ENCODE results near the gene ITGAE.
"Not testable (repeated sequence)": the region's sequence is repeated elsewhere in the genome, so short reads cannot be mapped to it uniquely, and the experiment has no call there.

The ITGAE gene

DNA sequence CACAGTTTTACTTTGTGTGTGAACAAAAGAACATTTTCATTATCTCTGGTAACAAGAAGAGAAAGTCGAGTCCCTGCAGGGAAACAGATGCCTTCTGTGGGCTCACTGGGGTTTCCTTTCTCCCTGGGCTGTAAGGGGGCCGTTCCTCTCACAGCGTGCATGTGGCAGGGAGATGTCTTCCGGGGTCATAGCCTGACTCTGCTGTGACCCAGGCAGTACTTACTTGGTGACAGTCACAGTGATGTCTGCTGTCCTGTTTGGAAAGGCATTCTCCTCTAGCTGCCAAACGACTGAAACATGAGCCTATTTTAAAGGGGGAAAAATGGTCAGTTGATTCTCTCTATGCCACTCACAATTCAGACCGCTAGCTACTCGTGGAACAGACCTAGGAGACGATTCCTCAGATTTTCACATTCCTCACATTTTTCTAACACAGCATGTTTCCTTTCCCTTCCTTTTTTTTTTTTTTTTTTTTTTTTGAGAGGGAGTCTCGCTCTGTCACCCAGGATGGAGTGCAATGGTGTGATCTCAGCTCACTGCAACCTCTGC lies 70.0 kb downstream of the ITGAE start:
- DNase-seq = no peak

DNA sequence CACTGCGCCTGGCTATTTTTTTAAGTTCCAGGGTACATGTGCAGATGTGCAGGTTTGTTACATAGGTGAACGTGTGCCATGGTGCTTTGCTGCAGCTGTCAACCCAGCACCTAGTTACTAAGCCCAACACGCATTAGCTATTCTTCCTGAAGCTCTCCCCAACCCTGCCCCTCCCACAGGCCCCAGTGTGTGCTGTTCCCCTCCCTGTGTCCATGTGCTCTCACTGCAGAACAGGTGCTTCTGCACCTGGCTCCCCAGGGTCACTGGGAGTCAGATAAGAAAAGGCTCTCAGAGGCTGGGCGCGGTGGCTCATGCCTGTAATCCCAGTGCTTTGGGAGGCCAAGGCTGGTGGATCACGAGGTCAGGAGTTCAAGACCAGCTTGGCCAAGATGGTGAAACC lies 71.1 kb downstream of the ITGAE start:
- DNase-seq = no peak

DNA sequence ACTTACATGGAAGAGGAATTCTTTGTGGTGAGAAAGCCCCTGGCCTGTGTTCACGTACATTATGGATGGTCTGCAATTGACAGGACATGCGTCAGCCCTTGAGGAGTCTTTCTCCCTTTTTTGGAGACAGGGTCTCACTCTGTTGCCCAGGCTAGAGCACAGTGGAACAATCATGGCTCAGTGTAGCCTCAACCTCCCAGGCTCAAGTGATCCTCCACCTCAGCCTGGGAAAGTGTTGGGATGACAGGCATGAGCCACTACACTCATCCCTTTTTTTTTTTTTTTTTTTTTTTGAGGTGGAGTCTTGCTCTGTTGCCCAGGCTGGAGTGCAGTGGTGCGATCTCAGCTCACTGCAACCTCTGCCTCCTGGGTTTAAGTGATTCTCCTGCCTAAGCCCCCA lies 72.9 kb downstream of the ITGAE start:
- DNase-seq = not testable (repeated sequence)

DNA sequence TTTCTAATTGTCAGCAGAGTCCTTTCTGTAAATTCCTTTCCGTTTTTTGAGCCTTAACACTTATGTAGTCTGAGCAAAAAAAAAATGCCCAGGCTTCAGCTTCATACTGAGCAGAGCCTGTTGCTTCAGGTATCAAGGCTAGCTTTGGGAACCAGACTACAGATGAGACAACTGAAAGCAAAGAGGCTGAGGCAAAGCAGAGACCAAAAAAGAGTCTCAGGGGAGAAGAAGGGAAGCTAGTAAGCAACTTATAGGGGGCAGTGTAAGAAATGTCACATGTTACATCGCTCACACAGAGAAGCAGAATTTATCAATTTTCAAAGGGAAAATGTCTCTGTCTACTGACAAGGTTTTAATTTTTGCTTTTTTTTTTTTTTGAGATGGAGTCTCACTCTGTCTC lies 73.9 kb downstream of the ITGAE start:
- DNase-seq = no peak

DNA sequence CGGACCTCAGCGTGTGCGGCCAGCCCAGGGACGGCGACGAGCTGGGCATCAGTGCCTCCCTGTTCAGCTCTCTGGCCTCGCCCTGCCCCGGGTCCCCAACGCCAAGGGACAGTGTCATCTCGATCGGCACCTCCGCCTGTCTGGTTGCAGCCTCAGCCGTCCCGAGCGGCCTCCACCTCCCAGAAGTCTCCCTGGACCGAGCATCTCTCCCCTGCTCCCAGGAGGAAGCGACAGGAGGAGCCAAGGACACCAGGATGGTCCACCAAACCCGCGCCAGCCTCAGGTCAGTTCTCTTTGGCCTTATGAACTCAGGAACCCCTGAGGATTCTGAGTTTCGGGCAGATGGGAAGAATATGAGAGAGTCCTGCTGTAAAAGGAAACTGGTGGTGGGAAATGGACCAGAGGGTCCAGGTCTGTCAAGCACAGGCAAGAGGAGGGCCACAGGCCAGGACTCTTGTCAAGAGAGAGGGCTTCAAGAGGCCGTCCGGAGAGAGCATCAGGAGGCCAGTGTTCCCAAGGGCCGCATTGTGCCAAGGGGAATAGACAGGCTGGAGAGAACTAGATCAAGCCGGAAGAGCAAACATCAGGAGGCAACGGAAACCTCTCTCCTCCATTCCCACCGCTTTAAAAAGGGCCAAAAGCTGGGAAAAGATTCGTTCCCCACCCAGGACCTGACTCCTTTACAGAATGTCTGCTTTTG lies 76.5 kb downstream of the ITGAE start:
- DNase-seq = no peak

DNA sequence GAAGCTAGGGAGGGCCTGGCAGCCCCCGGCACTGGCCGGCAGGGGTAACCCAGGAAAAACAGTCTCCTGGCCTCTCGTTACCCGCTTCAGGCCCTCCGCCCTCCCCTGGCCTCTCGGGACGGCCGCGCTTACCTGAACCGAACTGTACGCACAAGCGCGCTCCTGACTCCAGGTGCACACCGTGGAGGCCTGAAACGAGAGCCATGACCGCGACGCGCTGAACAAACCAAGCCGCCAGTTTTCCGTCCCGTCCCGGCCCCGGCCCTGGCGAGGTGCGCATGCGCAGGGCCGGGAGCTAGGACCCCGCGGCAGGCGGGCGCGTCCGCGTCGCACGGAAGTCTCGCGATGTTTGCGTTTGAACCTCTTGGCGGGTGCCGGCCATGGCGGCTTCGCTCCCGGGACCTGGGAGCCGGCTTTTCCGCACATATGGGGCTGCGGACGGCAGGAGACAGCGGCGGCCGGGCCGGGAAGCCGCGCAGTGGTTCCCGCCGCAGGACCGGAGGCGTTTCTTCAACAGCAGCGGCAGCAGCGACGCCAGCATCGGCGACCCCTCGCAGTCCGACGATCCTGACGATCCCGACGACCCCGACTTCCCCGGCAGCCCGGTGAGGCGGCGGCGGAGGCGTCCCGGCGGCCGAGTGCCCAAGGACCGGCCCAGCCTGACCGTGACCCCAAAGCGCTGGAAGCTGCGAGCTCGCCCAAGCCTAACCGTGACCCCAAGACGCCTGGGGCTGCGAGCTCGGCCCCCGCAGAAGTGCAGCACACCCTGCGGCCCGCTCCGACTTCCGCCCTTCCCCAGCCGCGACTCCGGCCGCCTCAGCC lies 77.2 kb downstream of the ITGAE start, which contains the start of gene HASPIN:
Gene HASPIN (plus strand): TSS at position 348 of the 822 bp plus-strand sequence. CDS start 33 bp downstream, at position 381.
- peak in 54 of 56 donors; percentile 37 to 90 (median 74) for DNase-seq

DNA sequence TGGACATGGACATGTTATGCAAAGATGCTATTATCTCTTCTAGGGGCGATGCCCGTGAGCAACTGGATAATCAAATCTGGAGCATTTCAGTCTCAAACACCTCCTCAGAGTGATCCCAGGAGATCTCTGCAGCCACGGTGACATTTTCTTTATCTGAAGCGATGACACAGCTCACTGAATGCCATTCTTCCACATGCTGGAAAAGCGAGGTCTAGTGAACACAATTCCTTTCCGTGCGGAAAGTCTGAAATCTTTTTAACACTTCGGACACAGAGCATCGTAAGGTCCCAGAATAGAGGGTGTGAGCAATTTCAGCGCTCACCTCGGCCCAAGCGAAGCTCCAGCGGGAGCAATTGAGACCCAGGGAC lies 77.8 kb downstream of the ITGAE start:
- peak in 1 of 56 donors; percentile 45 for DNase-seq

DNA sequence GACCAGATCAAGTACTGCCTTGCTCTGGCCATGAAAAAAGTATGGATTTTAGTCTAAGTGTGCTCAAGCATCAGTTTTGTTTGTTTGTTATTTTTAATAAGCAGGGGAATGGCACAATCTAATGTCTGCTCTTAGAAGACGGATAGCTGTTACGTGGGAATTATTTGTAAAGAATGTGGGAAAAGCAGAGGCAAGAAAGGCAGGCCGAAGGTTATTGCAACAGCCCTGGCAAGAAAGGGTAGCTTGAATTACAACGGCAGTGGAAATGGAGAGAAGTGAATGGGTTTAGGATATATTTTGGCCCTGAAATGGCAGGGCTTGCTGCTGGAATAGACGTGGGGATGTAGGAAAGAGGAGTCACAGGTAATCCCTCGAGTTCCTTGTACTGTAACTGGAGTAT lies 78.3 kb downstream of the ITGAE start:
- no peak for DNase-seq

DNA sequence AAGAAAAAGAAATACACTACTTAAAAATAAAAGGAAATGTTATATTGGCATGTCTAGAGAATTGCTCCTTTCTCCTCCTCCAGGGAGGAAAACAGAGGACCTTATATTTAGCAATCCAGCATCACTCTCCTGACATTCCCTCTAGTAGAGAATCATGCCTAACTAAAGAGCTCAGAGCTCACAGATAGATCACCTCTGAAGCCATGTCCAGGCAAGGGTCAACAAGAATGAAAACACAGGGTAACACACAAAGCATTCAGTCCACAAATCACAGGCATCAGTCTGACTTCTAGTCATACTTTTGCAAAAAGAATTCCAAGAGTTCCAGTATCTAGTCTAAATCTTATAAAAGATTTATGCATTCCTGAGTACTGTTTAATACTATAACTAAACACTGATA lies 81.7 kb downstream of the ITGAE start:
- DNase-seq = no peak

DNA sequence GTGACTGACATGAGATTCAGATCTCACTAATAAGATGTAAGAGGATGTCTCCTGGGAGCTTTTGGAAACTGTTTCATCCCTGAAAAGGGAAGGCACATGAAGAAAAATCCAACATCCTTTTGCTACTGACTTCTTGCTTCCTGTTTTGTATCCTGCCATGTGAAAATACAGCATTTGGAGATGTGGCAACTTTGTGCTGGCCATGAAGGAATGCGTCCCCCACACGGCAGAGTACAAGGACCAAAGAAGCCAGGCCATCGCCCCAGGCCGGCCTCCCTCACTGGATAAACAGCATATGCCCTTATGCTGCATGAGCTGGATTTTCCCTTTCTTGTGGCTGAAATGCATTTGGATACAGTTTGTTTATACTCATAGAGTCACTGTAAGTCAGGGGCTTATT lies 82.8 kb downstream of the ITGAE start:
- DNase-seq = no peak

DNA sequence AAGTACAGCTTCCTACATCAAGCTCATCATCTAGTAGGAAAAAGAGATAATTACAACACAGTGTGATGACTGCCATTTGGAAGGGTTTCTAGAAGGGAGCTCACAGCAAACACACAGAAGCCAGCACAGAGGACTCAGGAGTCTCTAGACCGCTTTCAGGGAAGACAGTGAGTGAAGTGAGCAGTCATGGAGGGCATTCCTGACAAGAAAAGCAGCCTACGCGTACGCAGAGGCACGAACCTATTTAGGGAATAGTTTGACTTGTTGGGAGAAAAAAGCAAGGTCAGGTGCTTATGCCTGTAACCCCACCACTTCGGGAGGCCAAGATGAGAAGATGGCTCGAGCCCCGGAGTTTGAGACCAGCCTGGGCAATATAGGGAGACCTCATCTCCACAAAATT lies 85.7 kb downstream of the ITGAE start:
- no peak for DNase-seq

DNA sequence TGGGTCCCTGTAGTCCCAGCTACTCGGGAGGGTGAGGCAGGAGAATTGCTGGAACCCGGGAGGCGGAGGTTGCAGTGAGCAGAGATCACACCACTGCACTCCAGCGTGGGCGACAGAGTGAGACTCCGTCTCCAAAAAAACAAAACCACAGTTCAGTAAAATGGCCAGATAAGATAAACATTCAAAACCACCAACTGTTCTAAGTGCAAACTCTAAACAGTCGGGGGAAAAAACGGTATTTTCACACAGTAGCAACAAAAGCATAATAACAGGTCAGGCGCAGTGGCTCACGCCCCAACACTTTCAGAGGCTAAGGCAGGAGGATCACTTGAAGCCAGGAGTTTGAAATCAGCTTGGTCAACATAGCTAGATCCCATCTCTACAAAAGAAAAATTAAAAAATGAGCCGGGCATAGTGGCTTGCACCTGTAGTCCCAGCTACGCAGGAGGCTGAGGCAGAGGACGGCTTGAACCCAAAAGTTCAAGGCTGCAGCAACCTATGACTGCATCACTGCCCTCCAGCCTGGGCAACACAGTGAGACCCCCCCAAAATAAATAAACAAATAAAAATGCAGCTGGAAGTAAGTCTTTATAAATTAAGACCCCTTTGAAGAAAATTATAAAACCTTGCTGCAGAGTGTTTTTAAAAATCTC lies 88.1 kb downstream of the ITGAE start:
- DNase-seq = no peak

DNA sequence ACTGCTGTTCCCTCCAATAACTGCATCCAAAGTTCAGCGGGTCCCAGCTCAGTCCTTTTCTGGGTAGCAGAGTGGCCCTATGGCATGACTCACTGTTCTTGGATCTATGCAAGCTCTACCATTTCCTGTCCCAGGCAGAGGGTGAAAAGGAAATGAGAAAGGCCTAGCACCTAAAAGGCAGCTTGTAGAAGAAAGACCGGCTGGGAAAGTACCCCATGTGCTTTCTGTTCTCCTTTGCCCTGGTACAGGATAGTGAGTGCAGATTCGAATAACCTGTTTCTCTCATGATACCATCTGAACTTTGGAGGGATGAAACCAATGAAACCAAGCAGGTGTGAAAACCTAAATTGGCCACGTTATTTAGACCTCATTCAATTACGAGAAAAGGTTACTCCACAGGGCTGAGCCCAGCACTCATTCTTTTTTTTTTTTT lies 90.0 kb downstream of the ITGAE start:
- no peak for DNase-seq

DNA sequence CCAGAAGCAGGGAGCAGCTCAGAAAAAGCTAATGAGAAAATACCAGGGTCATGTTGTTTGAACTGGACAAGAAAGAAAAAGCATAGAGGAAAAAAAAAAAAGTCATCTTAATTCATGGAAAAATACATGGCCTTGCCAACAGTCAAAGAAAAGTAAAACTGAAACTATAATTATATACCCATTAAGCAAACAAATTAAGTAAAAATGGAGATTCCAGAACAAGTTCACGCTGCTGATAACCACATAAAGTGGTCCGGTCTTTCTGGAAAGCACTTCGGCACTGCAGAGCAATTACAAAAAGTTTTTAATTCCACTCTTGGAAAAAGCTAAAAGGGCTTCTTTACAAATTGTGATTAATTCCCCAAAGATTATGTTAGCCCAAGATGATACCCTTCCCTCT lies 92.6 kb downstream of the ITGAE start:
- no peak for DNase-seq

DNA sequence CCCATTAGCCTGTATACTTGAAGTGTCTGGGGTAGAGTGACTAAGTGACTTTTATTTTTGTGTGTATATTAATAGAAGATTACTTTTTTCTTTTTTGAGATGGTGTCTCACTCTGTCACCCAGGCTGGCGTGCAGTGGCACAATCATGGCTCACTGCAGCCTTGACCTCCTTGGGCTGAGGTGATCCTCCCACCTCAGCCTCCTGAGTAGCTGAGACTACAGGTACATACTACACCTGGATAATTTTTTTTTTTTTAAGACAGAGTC lies 95.3 kb downstream of the ITGAE start:
- not testable (repeated sequence) for DNase-seq

DNA sequence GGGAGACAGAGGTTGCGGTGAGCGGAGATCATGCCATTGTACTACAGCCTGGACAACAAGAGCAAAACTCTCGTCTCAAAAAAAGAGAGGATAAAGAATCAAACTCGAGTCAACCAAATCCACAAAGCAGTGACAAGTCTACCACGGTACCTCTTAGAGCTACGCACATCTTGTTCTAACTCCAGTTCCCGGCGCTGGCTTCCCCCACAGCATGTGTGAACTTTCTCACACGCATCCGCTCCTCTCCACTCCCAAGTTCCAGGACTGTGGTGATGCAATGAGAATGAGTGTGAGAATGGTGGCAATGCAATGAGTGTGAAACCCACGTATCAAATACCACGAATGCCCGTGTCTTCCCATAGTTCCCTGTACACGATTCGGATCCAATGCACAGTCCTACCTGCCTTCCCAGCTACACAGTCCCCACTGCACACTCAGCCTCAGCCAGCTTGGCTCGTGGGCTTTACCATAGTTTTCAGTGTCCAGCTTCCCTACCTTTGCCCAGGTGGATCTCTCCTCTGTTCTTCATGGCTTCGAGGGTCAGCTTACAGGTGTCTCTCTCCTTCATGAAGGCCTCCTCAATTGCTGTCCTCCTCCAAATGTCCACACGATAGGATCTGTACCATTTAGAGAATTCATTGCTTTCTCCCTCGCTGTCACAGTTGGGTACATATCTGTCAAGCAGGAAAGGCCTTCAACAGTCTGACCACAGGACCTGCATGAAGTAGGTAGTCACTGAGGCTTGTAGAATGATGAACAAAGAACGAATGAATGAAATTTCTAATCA lies 95.9 kb downstream of the ITGAE start:
- no peak for DNase-seq

DNA sequence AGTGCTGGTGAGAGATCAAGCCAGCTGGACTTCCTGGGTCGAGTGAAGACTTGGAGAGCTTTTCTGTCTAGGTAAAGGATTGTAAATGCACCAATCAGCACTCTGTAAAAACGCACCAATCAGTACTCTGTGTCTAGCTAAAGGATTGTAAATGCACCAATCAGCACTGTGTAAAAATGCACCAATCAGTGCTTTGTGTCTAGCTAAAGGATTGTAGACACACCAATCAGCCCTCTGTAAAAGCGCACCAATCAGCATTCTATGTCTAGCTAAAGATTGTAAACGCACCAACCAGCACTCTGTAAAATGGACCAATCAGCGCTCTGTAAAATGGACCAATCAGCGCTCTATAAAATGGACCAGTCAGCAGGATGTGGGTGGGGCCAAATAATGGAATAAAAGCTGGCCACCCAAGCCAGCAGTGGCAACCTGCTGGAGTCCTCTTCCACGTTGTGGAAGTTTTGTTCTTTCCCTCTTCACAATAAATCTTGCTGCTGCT lies 98.9 kb downstream of the ITGAE start:
- DNase-seq = not testable (repeated sequence)

DNA sequence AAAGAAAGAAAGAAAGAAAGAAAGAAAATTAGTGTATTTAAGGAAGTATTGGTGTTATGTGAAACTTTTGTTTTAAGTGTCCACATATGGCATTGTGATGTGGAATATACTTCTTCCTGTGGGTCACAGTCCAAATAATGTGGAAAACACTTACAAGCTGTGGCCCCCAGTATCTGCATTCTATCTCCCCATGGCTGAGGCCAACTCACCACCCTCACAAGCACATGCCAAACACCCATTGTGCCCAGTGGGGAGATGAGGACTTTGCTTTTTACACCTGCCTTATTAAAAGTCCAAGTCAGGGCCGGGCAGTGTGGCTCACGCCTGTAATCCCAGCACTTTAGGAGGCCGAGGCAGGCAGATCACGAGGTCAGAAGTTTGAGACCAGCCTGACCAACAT lies 101.0 kb downstream of the ITGAE start:
- no peak for DNase-seq

DNA sequence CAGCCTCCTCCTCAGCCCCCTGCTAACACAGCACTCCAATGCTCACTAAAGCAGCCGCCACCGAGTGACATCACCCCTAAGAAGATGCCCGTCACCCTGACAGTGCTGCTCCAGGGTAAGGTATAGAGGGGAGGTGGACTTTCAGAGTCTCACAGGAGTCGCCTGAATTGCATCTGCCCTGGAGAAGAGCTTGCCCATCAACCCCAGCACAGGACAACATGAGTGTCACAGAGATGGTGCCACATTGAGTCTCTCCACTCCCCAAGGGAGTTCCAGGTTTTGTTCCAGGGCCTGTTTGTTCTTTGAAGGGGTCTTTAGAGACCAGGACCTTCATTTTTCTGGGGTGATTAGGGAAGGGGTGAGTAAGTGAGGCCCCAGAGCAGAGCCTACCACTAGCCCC lies 102.8 kb downstream of the ITGAE start:
- no peak for DNase-seq

DNA sequence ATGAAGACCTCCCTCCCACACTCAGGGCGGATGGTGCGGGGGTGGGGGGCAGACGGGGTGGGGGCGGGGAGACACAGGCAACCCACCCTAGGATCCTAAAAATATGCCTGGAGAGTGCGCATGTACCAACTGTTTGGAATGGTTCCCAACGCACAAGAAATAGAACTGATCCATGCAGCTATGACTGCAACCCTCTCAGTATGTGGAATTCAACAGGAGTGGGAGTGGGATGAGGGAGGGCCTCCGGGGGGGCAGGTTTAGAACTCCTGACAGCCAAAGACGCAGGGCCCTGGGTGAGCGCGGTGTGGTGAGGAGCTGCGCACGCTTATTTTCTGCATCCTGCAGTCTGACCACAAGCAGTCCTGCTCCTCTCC lies 103.9 kb downstream of the ITGAE start:
- peak in 24 of 56 donors; percentile 16 to 69 (median 42) for DNase-seq

DNA sequence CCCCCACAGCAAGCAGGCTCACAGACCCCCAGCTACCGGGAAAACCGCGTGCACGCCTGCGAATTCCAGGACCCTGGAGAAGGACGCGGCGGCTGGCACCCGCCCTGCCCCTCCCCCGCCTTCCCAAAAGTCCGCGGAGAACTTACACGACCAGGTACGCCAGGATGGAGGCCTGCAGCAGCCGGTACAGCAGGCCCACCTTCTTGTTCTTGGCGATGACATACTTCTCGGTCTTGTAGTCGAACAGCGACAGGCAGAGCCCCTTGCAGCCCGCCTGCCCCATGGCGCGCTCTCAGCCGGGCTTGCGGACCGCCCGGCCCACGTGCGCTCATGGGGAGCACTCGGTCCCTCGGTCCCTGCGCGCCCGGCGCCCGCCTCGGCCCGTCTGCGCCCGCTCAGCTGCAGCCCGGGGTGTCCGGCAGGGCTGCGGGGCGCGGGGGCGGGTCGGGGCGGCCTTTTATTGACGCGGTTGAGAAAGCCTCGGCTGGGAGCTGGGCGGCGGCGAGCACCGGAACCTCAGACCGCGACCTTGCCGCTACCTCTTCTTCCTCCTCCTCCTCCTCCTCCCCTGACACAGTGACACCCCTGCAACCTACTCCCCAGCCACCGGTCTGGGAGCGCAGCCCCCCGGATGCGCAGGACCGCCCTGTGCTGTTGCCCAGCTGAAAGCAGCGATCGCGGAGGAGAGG lies 105.1 kb downstream of the ITGAE start, which contains the start of gene P2RX5:
Gene P2RX5 (minus strand): TSS at position 433 of the 689 bp plus-strand sequence. CDS start 150 bp downstream, at position 283.
- DNase-seq = peak in 6 of 56 donors; percentile 5 to 28 (median 19)
